Astrocyte (in vitro differentiated cells and primary cell): ENCODE data around the gene RYR2. TPM values are rescaled to one million over a fixed set of nuclear protein-coding genes. Genes with fewer than 3 reads are reported as not detected.

ENCODE experiments used
- DNase-seq: peaks from one replicate; pipeline ENCODE4 v3.0.0-alpha.2; 2010; ENCODE audit warnings: low read depth
- FAIRE-seq: peaks from 2 replicates; lab custom pipeline; 2011; peaks lifted over from hg19 to GRCh38; lab: Jason Lieb, UNC
- H2AFZ ChIP-seq: 2 replicates; pipeline ENCODE4 v1.6.0; 2012; ENCODE audit warnings: low read depth, low read length, inconsistent platforms
- H3K27ac ChIP-seq: 2 replicates; pipeline ENCODE4 v1.5.1; 2011; ENCODE audit warnings: low read depth, low read length, inconsistent platforms
- H3K27me3 ChIP-seq: 2 replicates; pipeline ENCODE4 v1.6.0; 2011; ENCODE audit warnings: low read length, inconsistent platforms; ENCODE audit not compliant: insufficient read depth
- H3K36me3 ChIP-seq: 2 replicates; pipeline ENCODE4 v1.5.1; 2011; ENCODE audit warnings: low read length, inconsistent platforms; ENCODE audit not compliant: insufficient read depth
- H3K4me1 ChIP-seq: 2 replicates; pipeline ENCODE4 v1.5.1; 2011; ENCODE audit warnings: low read length, inconsistent platforms; ENCODE audit not compliant: insufficient read depth
- H3K4me2 ChIP-seq: 2 replicates; pipeline ENCODE4 v1.6.0; 2012; ENCODE audit warnings: low read length, inconsistent platforms
- H3K4me3 ChIP-seq: 2 replicates; pipeline ENCODE4 v1.5.1; 2011; ENCODE audit warnings: low read depth, mild to moderate bottlenecking, low read length, inconsistent platforms; ENCODE audit not compliant: insufficient read depth
- H3K79me2 ChIP-seq: 2 replicates; pipeline ENCODE4 v1.6.0; 2012; ENCODE audit warnings: mild to moderate bottlenecking, low read length, inconsistent platforms; ENCODE audit not compliant: insufficient read depth
- H3K9ac ChIP-seq: 2 replicates; pipeline ENCODE4 v1.6.0; 2012; ENCODE audit warnings: mild to moderate bottlenecking, low read length, inconsistent platforms
- H3K9me3 ChIP-seq: 2 replicates; pipeline ENCODE4 v1.5.1; 2012; ENCODE audit warnings: low read depth, mild to moderate bottlenecking, low read length, inconsistent platforms; ENCODE audit not compliant: insufficient read depth
- H4K20me1 ChIP-seq: 2 replicates; pipeline ENCODE4 v1.6.0; 2012; ENCODE audit warnings: low read length, inconsistent platforms; ENCODE audit not compliant: insufficient read depth
- H3K27ac Mint-ChIP-seq: one replicate; pipeline ENCODE4 v1.8.0; 2021; ENCODE audit warnings: mild to moderate bottlenecking, mixed read lengths; ENCODE audit not compliant: unreplicated experiment
- H3K27me3 Mint-ChIP-seq: one replicate; pipeline ENCODE4 v1.8.0; 2021; ENCODE audit warnings: low read depth, mixed read lengths; ENCODE audit not compliant: unreplicated experiment
- H3K36me3 Mint-ChIP-seq: one replicate; pipeline ENCODE4 v1.8.0; 2021; ENCODE audit warnings: low read depth, mixed read lengths; ENCODE audit not compliant: unreplicated experiment
- H3K4me1 Mint-ChIP-seq: one replicate; pipeline ENCODE4 v1.8.0; 2021; ENCODE audit warnings: low read depth, mixed read lengths; ENCODE audit not compliant: unreplicated experiment
- H3K4me3 Mint-ChIP-seq: one replicate; pipeline ENCODE4 v1.8.0; 2021; ENCODE audit warnings: mild to moderate bottlenecking, moderate library complexity, mixed read lengths; ENCODE audit not compliant: unreplicated experiment
- H3K9me3 Mint-ChIP-seq: one replicate; pipeline ENCODE4 v1.8.0; 2021; ENCODE audit warnings: mild to moderate bottlenecking, mixed read lengths; ENCODE audit not compliant: unreplicated experiment
- CTCF ChIP-seq: IDR thresholded peaks from 2 replicates; pipeline ENCODE4 v1.5.1; 2011; ENCODE audit warnings: low read depth, mild to moderate bottlenecking, inconsistent platforms, low read length, moderate library complexity; ENCODE audit not compliant: insufficient read depth
- EZH2 ChIP-seq: IDR thresholded peaks from 2 replicates; pipeline ENCODE4 v1.6.1; 2012; ENCODE audit warnings: mild to moderate bottlenecking, low read length, inconsistent platforms; ENCODE audit not compliant: insufficient read depth
- total RNA-seq: library from RNA; stranded (reverse); gene quantifications from 2 replicates; pipeline ENCODE4 v1.2.1, GENCODE V29; 2021

Gene RYR2
- total RNA-seq, 1 donor from 2014 or later: 0.30 TPM

GRCh38 chr1:237440346-237440745 is 398.4 kb downstream of the RYR2 start:
- H3K4me3 ChIP-seq: no peak overlapping the region
- Mint-ChIP-seq H3K27me3 (no peaks in the 10 kb centered on the region), H3K36me3 (no peaks in the 10 kb centered on the region), H3K4me1 (no peaks in the 10 kb centered on the region), H3K4me3 (no peak overlapping the region), H3K9me3 (no peaks in the 10 kb centered on the region), H3K27ac (no peak overlapping the region)
- H3K9ac ChIP-seq: no peak overlapping the region
- H3K9me3 ChIP-seq: no peaks in the 10 kb centered on the region
- H3K4me2 ChIP-seq: no peak overlapping the region
- no peaks in the 10 kb centered on the region for H4K20me1 ChIP-seq
- no peaks in the 10 kb centered on the region for H3K36me3 ChIP-seq
- H3K79me2 ChIP-seq: no peaks in the 10 kb centered on the region
- no peak for FAIRE-seq
- TF ChIP-seq EZH2 (no peak), CTCF (no peak)
- no peaks in the 10 kb centered on the region for H3K4me1 ChIP-seq
- DNase-seq: no peak
- no peak overlapping the region for H2AFZ ChIP-seq
- H3K27ac ChIP-seq: no peak overlapping the region
- no peaks in the 10 kb centered on the region for H3K27me3 ChIP-seq

GRCh38 chr1:237444120-237444790 is 402.3 kb downstream of the RYR2 start:
- Mint-ChIP-seq H3K4me1 (no peaks in the 10 kb centered on the region), H3K27ac (no peak overlapping the region), H3K9me3 (no peaks in the 10 kb centered on the region), H3K4me3 (no peak overlapping the region), H3K27me3 (no peaks in the 10 kb centered on the region), H3K36me3 (no peaks in the 10 kb centered on the region)
- no peak overlapping the region for H3K27ac ChIP-seq
- FAIRE-seq: no peak
- no peaks in the 10 kb centered on the region for H3K9me3 ChIP-seq
- no peak overlapping the region for H3K4me2 ChIP-seq
- H4K20me1 ChIP-seq: no peaks in the 10 kb centered on the region
- TF ChIP-seq CTCF (no peak), EZH2 (no peak)
- H2AFZ ChIP-seq: no peak overlapping the region
- no peak overlapping the region for H3K9ac ChIP-seq
- no peaks in the 10 kb centered on the region for H3K27me3 ChIP-seq
- no peak overlapping the region for H3K4me3 ChIP-seq
- H3K36me3 ChIP-seq: no peaks in the 10 kb centered on the region
- H3K79me2 ChIP-seq: no peaks in the 10 kb centered on the region
- no peaks in the 10 kb centered on the region for H3K4me1 ChIP-seq
- DNase-seq: no peak

GRCh38 chr1:237448042-237448441 is 406.1 kb downstream of the RYR2 start:
- Histone ChIP-seq H3K9ac (no peak overlapping the region), H3K36me3 (no peaks in the 10 kb centered on the region), H3K4me1 (no peaks in the 10 kb centered on the region), H3K27ac (no peak overlapping the region), H3K79me2 (no peaks in the 10 kb centered on the region), H2AFZ (no peak overlapping the region), H3K4me3 (no peak overlapping the region), H4K20me1 (no peaks in the 10 kb centered on the region), H3K9me3 (no peaks in the 10 kb centered on the region), H3K27me3 (no peaks in the 10 kb centered on the region), H3K4me2 (no peak overlapping the region)
- Mint-ChIP-seq H3K36me3 (no peaks in the 10 kb centered on the region), H3K27ac (no peak overlapping the region), H3K9me3 (no peaks in the 10 kb centered on the region), H3K4me1 (no peaks in the 10 kb centered on the region), H3K27me3 (no peaks in the 10 kb centered on the region), H3K4me3 (no peak overlapping the region)
- FAIRE-seq: no peak
- DNase-seq: no peak
- TF ChIP-seq CTCF: no peak
- TF ChIP-seq EZH2: no peak
